Neural cell (in vitro differentiated cells): ENCODE results near the gene MKKS. TPM values are rescaled to one million over a fixed set of nuclear protein-coding genes. Genes with fewer than 3 reads are reported as not detected.

ENCODE experiments used
- H2AFZ ChIP-seq: fragments of 200-600, 300-800 bp; sonication (generic), shearing (Covaris generic); 2 replicates; pipeline ENCODE4 v1.6.0; 2014; ENCODE audit warnings: low read depth, mild to moderate bottlenecking, antibody characterized with exemption, low read length, moderate library complexity
- H3F3A ChIP-seq: fragments of 200-600 bp; shearing (Covaris generic); 2 replicates; pipeline ENCODE4 v1.6.1; 2016; ENCODE audit warnings: mild to moderate bottlenecking, moderate library complexity, mixed read lengths, antibody characterized with exemption, low read length; ENCODE audit not compliant: insufficient read depth, poor library complexity, severe bottlenecking
- H3K27ac ChIP-seq: fragments of 200-600, 300-800 bp; sonication (generic), shearing (Covaris generic); 2 replicates; pipeline ENCODE4 v1.5.1; 2014; ENCODE audit warnings: mild to moderate bottlenecking, low read length, moderate library complexity
- H3K27me3 ChIP-seq: fragments of 300-800, 200-600 bp; sonication (generic), shearing (Covaris generic); 2 replicates; pipeline ENCODE4 v1.6.0; 2014; ENCODE audit warnings: mild to moderate bottlenecking, low read depth, low read length, moderate library complexity; ENCODE audit not compliant: insufficient read depth
- H3K36me3 ChIP-seq: fragments of 300-800, 200-600 bp; sonication (generic), shearing (Covaris generic); 2 replicates; pipeline ENCODE4 v1.5.1; 2014; ENCODE audit warnings: mild to moderate bottlenecking, antibody characterized with exemption, low read length, moderate library complexity; ENCODE audit not compliant: insufficient read depth
- H3K4me2 ChIP-seq: fragments of 300-800, 200-600 bp; sonication (generic), shearing (Covaris generic); 2 replicates; pipeline ENCODE4 v1.6.0; 2014; ENCODE audit warnings: mild to moderate bottlenecking, low read length
- H3K4me3 ChIP-seq: fragments of 300-800, 200-600 bp; sonication (generic), shearing (Covaris generic); 2 replicates; pipeline ENCODE4 v1.5.1; 2014; ENCODE audit warnings: mild to moderate bottlenecking, low read length, moderate library complexity
- H3K79me2 ChIP-seq: fragments of 200-600 bp; shearing (Covaris generic); replicated peaks from 2 replicates; pipeline ENCODE4 v1.6.0; 2014; ENCODE audit warnings: mild to moderate bottlenecking, low read length, moderate library complexity; ENCODE audit not compliant: insufficient read depth
- H3K9ac ChIP-seq: fragments of 300-800, 200-600 bp; sonication (generic), shearing (Covaris generic); 2 replicates; pipeline ENCODE4 v1.6.1; 2016; ENCODE audit warnings: mild to moderate bottlenecking, low read length, mixed read lengths
- H3K9me2 ChIP-seq: fragments of 200-600 bp; shearing (Covaris generic); 2 replicates; pipeline ENCODE4 v1.6.1; 2016; ENCODE audit warnings: mild to moderate bottlenecking, low read length, mixed read lengths; ENCODE audit not compliant: insufficient read depth
- H3K9me3 ChIP-seq: fragments of 200-600, 300-800 bp; sonication (generic), shearing (Covaris generic); 2 replicates; pipeline ENCODE4 v1.6.1; 2016; ENCODE audit warnings: mild to moderate bottlenecking, mixed run types, low read length, moderate library complexity, mixed read lengths
- H4K20me1 ChIP-seq: fragments of 200-600 bp; shearing (Covaris generic); 2 replicates; pipeline ENCODE4 v1.6.1; 2016; ENCODE audit warnings: mild to moderate bottlenecking, mixed run types; ENCODE audit not compliant: insufficient read depth
- CTCF ChIP-seq: fragments of 450-650 bp; IDR thresholded peaks from 2 replicates; pipeline ENCODE4 v1.5.1; 2014; ENCODE audit warnings: antibody characterized with exemption, mild to moderate bottlenecking, moderate library complexity; ENCODE audit not compliant: poor library complexity, severe bottlenecking
- EP300 ChIP-seq: fragments of 450-650 bp; conservative IDR thresholded peaks from 2 replicates; pipeline ENCODE4 v1.6.1; 2014; ENCODE audit warnings: antibody characterized with exemption, mild to moderate bottlenecking, moderate library complexity; ENCODE audit not compliant: poor library complexity, severe bottlenecking
- EZH2 ChIP-seq: fragments of 200-600, 300-800 bp; shearing (Covaris generic), sonication (generic); IDR thresholded peaks from 2 replicates; pipeline ENCODE4 v1.6.1; 2014; ENCODE audit warnings: antibody characterized with exemption, low read length, borderline replicate concordance, mild to moderate bottlenecking; ENCODE audit not compliant: insufficient read depth, poor library complexity, severe bottlenecking
- MXI1 ChIP-seq: fragments of 450-650 bp; conservative IDR thresholded peaks from 2 replicates; pipeline ENCODE4 v1.6.1; 2014; ENCODE audit warnings: antibody characterized with exemption, mild to moderate bottlenecking; ENCODE audit not compliant: poor library complexity, severe bottlenecking
- POLR2AphosphoS5 ChIP-seq: IDR thresholded peaks from 2 replicates; pipeline ENCODE4 v1.6.1; 2012
- RAD21 ChIP-seq: fragments of 450-650 bp; conservative IDR thresholded peaks from 2 replicates; pipeline ENCODE4 v1.6.1; 2014; ENCODE audit warnings: antibody characterized with exemption, mild to moderate bottlenecking, moderate library complexity
- REST ChIP-seq: IDR thresholded peaks from 2 replicates; pipeline ENCODE4 v1.6.1; 2012; ENCODE audit warnings: borderline replicate concordance
- SMC3 ChIP-seq: fragments of 450-650 bp; conservative IDR thresholded peaks from 2 replicates; pipeline ENCODE4 v1.6.1; 2014; ENCODE audit warnings: antibody characterized with exemption, mild to moderate bottlenecking, moderate library complexity; ENCODE audit not compliant: poor library complexity
- TAF1 ChIP-seq: IDR thresholded peaks from 2 replicates; pipeline ENCODE4 v1.6.1; 2012; ENCODE audit warnings: low read depth
- polyA minus RNA-seq: library from RNA; depleted of rRNA, polyadenylated mRNA; stranded (reverse); fragments of >200 nt; gene quantifications from 2 replicates; pipeline ENCODE4 v1.2.3, GENCODE V29; 2014
- polyA plus RNA-seq: library from polyadenylated mRNA; depleted of rRNA; stranded (reverse); fragments of >200 nt; gene quantifications from 2 replicates; pipeline ENCODE4 v1.2.3, GENCODE V29; 2014

MKKS gene
- polyA plus RNA-seq (28.0 and 29.6 TPM in 2 replicates), polyA minus RNA-seq (16.1 and 21.0 TPM in 2 replicates)

GRCh38 chr20:10433623-10434466, at the start of gene MKKS:
Gene MKKS (minus strand): TSS chr20:10434222. CDS start chr20:10413514, 20,708 bp downstream.
- H3K27me3 ChIP-seq: no peaks in the 10 kb centered on the region
- peak; percentile 53 for TF ChIP-seq CTCF
- TF ChIP-seq SMC3: peak; percentile 60
- peak; percentile 90 for TF ChIP-seq POLR2AphosphoS5
- peak; percentile 55 for TF ChIP-seq RAD21
- peak; percentile 22 for TF ChIP-seq EP300
- no peak for TF ChIP-seq TAF1
- peak; percentile 81 for TF ChIP-seq MXI1
- TF ChIP-seq EZH2: no peak
- no peak for TF ChIP-seq REST
- no peaks in the 10 kb centered on the region for H3F3A ChIP-seq
- no peaks in the 10 kb centered on the region for H4K20me1 ChIP-seq
- H3K9me3 ChIP-seq: no peaks in the 10 kb centered on the region
- H3K4me3 ChIP-seq: peak within 1 kb of the TSS; percentile 87
- peak within 1 kb of the TSS; percentile 71 for H2AFZ ChIP-seq
- peaks cover 19% of the 10 kb centered on the region for H3K79me2 ChIP-seq
- peak within 1 kb of the TSS; percentile 87 for H3K9ac ChIP-seq
- H3K4me2 ChIP-seq: peak within 1 kb of the TSS; percentile 59
- peak within 1 kb of the TSS; percentile 87 for H3K27ac ChIP-seq
- no peaks in the 10 kb centered on the region for H3K36me3 ChIP-seq
- H3K9me2 ChIP-seq: no peaks in the 10 kb centered on the region

DNA sequence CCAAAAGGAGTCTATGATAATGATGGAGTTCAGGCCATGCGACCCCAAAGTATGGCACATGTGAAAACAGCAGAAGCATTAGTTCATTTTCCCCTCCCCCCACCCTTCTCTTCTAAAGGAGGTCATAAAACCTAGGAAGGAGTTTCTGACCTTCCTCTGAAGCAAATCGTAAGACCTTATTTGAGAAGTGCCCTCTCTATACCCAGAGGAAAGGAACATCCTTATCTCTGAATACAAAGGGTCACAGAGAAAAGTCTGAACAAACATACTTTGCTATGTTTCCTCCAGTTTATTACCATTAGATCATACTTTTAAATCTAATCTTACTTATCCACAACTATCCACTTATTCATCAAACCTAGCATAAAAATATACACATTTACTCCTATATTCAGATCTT, 49.7 kb upstream of the MKKS start:
- Histone ChIP-seq H3K9ac (no peak overlapping the region), H3K27me3 (no peaks in the 10 kb centered on the region), H3K4me3 (no peak overlapping the region), H2AFZ (no peak overlapping the region), H3K27ac (no peak overlapping the region), H3K9me3 (no peaks in the 10 kb centered on the region), H4K20me1 (no peaks in the 10 kb centered on the region), H3K36me3 (no peaks in the 10 kb centered on the region), H3K79me2 (no peaks in the 10 kb centered on the region), H3F3A (no peaks in the 10 kb centered on the region), H3K9me2 (no peaks in the 10 kb centered on the region), H3K4me2 (no peak overlapping the region)
- TF ChIP-seq EZH2 (no peak), RAD21 (no peak), REST (no peak), POLR2AphosphoS5 (no peak), SMC3 (no peak), TAF1 (no peak), EP300 (no peak), MXI1 (no peak), CTCF (no peak)
